ENCODE data around the gene C1orf226. TPM values are rescaled to one million over a fixed set of nuclear protein-coding genes. Genes with fewer than 3 reads are reported as not detected.

The C1orf226 gene
- total and polyA plus RNA-seq, 2 of the 4 experiments (the other 2 are of a cell fraction), result under 0.01 to 0.10 TPM

DNA sequence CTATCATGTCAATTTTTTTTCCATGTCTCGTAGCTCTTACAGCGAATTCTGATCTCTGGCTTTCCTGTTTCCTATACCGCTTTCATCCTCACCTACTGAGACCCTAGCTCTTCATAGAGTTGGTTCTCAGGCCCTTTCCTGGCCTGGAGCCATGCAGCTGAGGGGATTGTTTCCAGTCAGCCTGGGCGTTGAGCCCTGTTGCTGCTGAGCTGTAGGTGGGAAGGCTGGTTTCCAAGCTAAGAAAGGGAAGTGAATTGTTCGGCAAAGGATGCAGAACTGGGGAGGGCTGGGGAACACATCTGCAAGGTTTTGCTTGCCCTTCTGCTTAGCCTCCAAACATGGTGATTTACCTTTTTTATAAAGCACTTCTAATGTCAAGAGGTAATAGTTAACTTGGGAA, 46.4 kb upstream of the C1orf226 start:
- no peak overlapping the region for H2AFZ ChIP-seq (replicated peaks; ENCODE audit: low read length, poor library complexity)
- no CpG with 5 or more reads among the region's 5 CpGs for WGBS, 2 experiments (ENCODE audit: extremely low coverage in 2 of 2, insufficient read length in 1 of 2)
- dilution Hi-C loops (cut with HindIII; ENCODE audit: low sequenced_read_pairs, unreplicated experiment) (no loop called here), in situ Hi-C loops (cut with MboI; ENCODE audit: low sequenced_read_pairs) (no loop called here), intact Hi-C loops (cut with micrococcal nuclease) (no loop called here)
- no peaks in the 10 kb centered on the region for H3K9me1 ChIP-seq (ENCODE audit: insufficient read depth, low read length)
- ATAC-seq (ENCODE audit: low read depth), result no peak
- no peak overlapping the region for H2BK15ac ChIP-seq (ENCODE audit: low read depth, low read length)
- no TSS peak for BruUV-seq (replicated peaks)
- H2AK5ac ChIP-seq (ENCODE audit: low read depth, low read length), result no peak overlapping the region
- H3K27ac ChIP-seq (ENCODE audit: insufficient read depth, low read length), result no peak overlapping the region
- H3K27me3 ChIP-seq (ENCODE audit: control insufficient read depth, insufficient read depth, low read length), result peaks cover 12% of the 10 kb centered on the region
- no peak overlapping the region for H3K4me3 ChIP-seq (ENCODE audit: insufficient read depth, low read depth, low read length)
- ChIA-PET CTCF (no interaction called here), POLR2A (ENCODE audit: unreplicated experiment) (no interaction called here)
- H2AK9ac ChIP-seq (replicated peaks; ENCODE audit: low read depth, low read length, poor library complexity), result no peak overlapping the region
- no peak overlapping the region for H3K23ac ChIP-seq (ENCODE audit: low read depth, low read length)
- no peaks in the 10 kb centered on the region for H3K4me1 ChIP-seq (ENCODE audit: control insufficient read depth, insufficient read depth, low read length)
- H3K79me1 ChIP-seq (ENCODE audit: low read depth in 1 of 2, low read length in 2 of 2), result no peaks in the 10 kb centered on the region
- no peaks in the 10 kb centered on the region for H4K20me1 ChIP-seq (ENCODE audit: insufficient read depth, low read length)
- TF ChIP-seq MAFK (IDR thresholded peaks at IDR 0.05; ENCODE audit: low read depth, low read length) (no peak), CEBPB (IDR thresholded peaks at IDR 0.05; ENCODE audit: low read depth, low read length) (no peak), BHLHE40 (IDR thresholded peaks at IDR 0.05; ENCODE audit: low read depth, low read length) (no peak), CHD1 (IDR thresholded peaks at IDR 0.05; ENCODE audit: low read depth, low read length) (no peak)
- no peak overlapping the region for H3K4me2 ChIP-seq (ENCODE audit: low read depth, low read length)
- no peak for DNase-seq
- no peak overlapping the region for H2BK5ac ChIP-seq (ENCODE audit: low read depth, low read length, poor library complexity, severe bottlenecking)
- H4K5ac ChIP-seq (ENCODE audit: low read depth, low read length), result no peak overlapping the region
- no peaks in the 10 kb centered on the region for H3K9me3 ChIP-seq (ENCODE audit: control insufficient read depth, insufficient read depth, low read length)
- no peak overlapping the region for H3K4ac ChIP-seq (ENCODE audit: low read depth, low read length)
- no peak overlapping the region for H4K8ac ChIP-seq (ENCODE audit: low read depth in 2 of 2, low read length in 2 of 2)
- no peak overlapping the region for H3K9ac ChIP-seq (ENCODE audit: low read depth, low read length)
- H3K14ac ChIP-seq (replicated peaks; ENCODE audit: low read depth, low read length), result no peak overlapping the region
- H3K18ac ChIP-seq (ENCODE audit: low read depth, low read length), result no peak overlapping the region
- H3K56ac ChIP-seq (ENCODE audit: extremely low read depth, insufficient read depth, low read length), result no peak overlapping the region
- no peak overlapping the region for H4K91ac ChIP-seq (ENCODE audit: insufficient read depth, low read depth, low read length)
- H2BK120ac ChIP-seq (ENCODE audit: low read depth, low read length), result no peak overlapping the region
- H3K36me3 ChIP-seq (ENCODE audit: control insufficient read depth, insufficient read depth, low read length), result no peaks in the 10 kb centered on the region
- no peak overlapping the region for H2BK20ac ChIP-seq (ENCODE audit: low read depth, low read length)

Data from IMR-90 (cell line).